SW 1271 (cell line): ENCODE measurements around the gene SMIM22.
A peak's percentile ranks its signal among the peaks of the same experiment; 100 is the strongest.

Experiments used
- DNase-seq, 2 experiments: peaks; one replicate each; lab custom pipeline; 2025; lab: John Stamatoyannopoulos, UW

SMIM22 gene, protein sequence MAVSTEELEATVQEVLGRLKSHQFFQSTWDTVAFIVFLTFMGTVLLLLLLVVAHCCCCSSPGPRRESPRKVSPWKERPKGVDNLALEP

DNA sequence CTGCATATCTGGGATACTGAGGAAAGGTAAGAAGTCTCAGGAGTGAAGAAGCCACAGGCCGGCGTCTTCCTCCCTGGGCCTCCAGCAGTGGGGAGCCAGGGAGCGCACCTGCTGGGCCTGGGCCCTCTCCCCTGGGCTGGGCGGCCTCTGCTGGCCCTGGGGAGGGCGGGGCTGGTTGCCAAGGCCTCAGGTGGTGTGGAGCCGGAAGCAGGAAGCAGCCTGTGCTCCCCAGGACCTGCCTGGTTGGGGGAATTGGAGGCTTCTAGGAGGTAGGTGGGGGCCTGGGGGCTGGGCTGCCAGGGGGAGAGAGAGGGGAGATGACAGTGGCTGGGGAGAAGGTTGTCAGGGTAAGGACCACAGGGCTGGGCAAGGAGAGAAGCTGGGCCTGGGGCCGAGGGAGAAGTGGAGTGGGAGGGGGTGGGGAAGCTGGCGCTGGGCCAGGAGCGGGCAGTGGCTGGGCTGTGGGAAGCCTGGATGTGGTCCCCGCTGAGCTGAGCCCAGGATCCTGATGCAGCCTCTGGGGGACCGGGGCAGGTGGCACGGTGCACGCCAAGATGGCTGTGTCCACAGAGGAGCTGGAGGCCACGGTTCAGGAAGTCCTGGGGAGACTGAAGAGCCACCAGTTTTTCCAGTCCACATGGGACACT, at the start of gene SMIM22:
SMIM22 (plus strand) TSS at position 189 of the 647 bp plus-strand sequence; CDS start at position 555, 366 bp downstream.
- no peak for DNase-seq

DNA sequence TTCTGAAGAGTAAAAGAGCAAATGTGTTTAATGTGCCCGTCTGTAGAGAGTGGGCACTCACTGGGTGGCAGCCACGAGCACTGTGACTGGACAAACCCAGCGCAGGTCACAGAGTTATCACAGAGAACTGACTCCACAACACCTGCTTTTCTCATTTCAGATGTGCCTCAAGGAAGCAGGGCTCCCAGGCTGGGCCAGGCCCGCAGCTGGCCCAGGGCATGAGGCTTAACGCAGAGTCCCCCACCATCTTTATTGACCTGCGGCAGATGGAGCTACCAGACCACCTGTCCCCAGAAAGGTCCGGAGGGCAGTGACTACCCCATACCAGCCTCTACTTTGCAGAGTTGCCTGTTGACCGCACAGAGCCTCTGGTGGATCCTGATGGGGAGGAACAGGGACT, 49.0 kb upstream of the SMIM22 start:
- no peak for DNase-seq

DNA sequence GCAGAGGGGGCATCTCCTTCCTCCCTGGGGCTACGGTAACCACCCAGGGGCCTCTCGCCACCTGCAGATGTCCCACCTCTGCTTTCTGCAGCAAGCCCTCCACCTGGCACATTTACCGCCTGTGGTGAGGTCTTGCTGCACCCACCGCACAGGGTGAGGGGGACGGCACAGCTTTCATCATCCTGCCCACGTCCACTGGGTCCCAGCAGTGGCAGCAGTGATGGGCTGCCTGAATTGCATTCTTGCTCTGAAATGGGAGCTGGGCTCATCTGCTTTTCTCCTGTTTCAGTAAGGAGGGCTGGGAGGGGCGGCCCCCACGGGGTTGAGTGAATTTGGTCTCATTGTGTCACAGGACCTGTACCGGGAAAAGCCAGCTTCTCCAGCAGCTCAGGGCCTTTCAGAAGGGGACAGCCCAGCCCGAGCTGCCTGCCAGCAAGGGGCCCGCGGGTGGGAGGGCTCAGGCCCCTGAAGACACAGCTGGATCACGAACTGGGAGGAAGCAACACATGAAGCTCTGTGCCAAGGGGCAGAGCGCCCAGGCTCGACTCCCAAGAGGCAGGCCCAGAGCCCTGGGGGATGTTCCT, 48.1 kb upstream of the SMIM22 start:
- DNase-seq = no peak

DNA sequence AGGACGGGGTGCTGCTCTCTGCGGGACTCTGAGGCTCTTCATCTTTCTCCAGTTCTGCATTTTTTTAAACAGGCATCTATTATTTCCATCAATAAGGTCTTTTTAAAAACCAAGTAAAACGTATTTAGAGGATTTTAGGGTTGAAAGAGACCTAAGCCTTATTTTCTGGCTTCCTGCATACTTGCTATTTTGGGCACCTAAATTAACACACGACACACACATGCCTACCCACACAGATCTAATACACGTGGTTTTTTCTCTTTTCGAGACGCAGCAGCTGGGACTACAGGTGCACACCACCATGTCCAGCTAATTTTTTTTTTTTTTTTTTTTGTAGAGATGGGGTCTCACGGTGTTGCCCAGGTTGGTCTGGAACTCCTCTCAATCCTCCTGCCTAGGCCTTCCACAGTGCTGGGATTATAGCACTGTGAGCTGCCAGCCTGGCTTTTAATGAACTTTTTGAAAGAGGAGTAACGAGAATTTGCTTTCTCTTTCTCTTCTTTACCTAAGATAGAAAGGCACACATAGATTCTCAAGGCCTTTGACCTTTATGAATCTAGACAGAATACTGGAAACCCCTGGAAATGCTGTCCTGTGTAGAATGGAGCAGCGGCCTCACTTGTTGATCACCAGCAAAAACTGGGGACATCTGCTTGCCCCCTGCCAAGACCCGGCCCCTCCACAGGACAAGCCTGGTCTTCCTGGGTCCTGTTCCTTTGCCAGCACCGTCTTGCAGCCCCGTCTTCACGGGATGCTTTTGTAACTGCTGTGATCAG, 47.1 kb upstream of the SMIM22 start:
- DNase-seq = no peak

DNA sequence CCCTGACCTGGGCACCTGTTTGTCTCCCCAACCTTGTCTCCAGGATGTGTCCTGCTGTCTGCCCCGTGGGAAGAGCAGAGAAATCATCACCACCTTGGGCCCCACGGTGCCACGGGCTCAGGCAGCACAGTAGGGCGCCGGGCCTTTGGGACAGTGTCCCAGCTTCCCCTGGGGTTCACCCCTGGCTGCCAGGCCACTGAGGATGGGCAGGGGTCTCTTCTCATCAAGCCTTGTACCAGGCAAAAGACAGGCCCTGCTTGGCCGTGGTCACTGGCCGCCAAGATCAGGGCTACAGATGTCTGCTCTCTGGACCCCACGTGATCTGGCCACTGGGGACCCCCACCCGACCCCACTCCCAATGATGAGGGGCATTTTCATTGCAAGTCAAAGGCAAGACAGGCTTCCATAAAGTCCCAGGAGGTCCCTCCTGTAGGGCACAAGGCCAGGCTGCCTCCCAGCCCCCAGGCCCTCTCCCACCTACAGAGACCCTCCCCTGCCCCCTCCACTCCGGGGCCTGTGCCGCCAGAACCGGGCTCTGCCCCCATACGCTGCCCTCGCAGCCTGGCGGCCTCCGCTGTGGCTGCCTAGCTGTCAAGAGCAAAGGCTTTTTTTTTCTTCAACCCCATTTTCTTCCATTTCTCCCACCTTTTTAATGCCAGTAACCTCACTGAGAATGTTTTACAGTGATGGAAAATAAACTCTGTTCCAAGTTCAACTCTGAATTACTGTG, 46.3 kb upstream of the SMIM22 start:
- DNase-seq = no peak

DNA sequence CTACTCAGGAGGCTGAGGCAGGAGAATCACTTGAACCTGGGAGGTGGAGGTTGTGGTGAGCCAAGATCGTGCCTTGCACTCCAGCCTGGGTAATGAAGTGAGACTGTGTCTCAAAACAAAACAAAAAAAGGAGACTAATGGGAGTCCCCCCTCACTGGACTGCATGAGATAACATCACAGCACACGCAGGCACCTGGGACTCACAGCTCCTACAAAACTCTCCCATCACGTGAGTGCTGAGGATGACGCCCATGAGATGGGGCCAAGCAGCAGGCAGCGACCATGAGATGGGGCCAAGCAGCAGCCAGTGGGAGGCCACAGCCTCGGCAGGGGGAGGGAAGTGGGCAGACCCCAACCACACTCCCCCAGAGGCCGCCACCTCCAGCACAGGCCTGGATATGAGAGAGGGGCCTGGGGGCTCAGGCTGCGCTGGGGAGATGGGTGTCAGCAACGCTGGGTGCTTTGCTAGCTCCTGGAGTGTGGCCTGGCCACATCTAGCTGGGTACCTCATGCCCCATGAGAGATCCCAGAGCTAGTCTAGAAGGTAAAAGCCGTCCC, 45.4 kb upstream of the SMIM22 start:
- no peak for DNase-seq

DNA sequence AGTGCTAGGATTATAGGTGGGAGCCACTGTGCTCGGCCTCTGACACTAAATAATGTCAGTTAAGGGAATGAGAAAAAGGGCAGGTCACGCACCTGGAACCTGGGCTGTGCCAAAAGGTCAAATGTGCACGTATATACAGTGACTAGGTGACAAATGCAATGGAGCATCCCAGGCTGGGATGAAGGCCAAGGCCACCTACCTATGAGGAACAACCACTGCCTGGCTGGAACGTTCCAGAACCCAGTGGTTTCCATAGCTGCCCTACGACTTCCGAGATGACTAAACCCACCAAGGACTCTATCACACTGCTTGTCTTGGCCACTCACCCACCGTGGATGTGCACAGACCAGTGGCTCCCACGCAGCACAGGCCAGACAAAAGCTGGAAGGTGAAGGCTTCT, 44.3 kb upstream of the SMIM22 start:
- no peak for DNase-seq

DNA sequence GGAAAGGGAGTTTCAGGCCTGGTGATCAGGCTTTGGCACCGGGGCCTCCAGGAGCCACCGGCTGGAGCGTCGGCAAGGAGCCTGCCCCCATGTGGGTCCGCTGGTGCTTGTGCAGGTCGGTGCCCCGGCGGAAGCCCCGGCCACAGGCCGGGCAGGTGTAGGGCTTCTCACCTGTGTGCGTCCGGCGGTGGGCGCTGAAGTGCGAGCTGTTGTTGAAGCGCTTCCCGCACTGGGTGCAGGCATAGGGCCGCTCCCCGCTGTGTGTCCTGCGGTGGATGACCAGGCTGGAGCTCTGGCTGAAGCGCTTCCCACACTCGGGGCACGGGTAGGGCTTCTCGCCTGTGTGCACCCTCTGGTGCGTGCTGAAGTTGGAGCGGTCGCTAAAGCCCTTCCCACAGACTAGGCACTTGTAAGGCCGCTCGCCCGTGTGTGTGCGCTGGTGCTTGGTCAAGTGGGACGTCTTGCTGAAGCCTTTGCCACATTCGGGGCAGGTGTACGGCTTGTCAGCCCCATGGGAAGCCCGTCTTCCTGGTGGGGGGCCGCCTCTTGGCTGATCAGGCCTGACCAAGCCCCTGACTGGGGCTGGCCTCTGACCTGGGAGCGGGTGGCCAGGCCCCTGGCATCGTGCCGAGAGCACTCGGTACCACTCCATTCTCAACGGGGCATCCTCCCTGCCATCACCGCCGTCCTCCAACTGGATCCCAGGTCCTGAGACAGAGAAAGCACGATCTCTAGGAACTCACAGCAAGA, 42.6 kb upstream of the SMIM22 start:
- DNase-seq = no peak

DNA sequence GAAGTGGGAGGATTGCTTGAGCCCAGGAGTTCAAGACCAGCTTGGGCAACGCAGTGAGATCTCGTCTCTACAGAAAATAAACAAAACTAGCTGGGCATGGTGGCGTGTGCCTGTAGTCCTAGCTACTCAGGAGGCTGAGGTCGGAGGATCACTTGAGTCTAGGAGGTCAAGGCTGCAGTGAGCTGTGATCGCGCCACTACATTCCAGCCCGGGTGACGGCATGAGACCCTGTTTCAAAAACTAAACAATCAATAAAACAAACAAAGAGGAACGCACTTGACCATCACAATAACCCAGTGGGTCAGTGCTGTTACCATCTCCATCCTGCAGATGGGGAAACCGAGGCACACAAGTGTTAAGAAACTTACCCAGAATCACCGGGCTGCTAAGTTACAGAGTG, 41.9 kb upstream of the SMIM22 start:
- no peak for DNase-seq

DNA sequence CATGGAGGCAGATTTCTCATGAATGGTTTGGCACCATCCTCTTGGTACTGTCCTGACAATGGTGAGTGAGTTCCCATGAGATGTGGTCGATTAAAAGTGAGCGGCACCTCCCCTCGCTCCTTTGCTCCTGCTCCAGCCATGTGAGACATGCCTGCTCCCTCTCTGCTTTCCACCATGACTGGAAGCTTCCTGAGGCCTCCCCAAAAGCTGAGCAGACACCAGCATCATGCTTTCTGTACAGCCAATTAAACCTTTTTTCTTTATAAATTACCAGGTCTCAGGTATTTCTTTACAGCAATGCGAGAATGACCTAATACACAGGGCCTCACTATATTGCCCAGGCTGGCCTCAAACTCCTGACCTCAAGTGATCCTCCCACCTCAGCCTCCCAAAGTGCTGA, 40.3 kb upstream of the SMIM22 start:
- no peak for DNase-seq

DNA sequence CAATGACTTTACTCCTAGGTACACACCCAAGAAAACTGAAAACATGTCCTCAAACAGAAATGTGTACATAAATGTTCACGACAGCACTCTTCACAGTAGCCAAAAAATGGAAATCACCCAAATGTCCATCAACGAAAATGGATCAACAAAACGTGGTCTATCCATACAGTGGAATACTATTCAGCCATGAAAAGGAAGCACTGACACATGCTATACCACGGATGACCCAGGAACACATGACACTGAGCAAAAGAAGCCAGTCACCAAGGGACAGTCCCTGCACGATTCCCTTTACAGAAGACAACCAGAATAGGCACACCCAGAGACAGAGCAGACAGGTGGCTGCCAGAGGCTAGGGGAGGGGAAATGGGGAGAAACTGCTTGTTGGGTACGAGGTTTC, 39.5 kb upstream of the SMIM22 start:
- DNase-seq = no peak

DNA sequence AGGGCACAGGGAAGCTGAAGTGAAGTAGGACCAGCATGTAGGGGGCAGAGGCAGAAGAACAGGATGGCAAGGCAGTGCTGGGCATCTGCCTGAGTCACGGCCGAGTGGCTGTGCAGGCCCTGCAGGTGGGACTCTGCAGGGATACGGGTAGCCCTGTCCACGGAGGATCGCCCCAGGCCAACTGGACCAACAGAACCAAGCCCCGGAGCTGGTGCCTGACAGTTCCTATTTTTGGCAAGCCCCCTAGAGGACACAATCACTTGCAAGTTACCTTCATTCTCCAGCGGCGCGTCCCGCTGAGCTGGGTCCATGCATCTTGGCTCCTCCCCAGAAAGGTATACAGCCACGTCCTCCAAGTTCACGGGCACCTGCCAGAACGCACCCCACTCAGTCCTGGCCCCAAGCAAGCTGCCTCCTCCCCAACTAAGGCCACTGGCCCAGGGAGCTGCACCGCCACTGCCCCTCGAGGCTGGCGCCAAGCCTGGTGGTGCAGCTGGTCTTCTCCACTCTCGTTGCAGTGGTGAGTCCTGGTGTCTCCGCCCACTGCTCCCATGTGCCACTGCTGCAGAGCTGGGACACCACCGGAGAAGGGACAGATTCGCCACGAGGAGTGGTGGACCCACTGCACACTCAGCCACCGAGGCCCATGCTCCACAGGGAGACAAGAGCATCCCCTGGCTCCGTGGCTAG, 34.8 kb upstream of the SMIM22 start:
- DNase-seq = no peak

DNA sequence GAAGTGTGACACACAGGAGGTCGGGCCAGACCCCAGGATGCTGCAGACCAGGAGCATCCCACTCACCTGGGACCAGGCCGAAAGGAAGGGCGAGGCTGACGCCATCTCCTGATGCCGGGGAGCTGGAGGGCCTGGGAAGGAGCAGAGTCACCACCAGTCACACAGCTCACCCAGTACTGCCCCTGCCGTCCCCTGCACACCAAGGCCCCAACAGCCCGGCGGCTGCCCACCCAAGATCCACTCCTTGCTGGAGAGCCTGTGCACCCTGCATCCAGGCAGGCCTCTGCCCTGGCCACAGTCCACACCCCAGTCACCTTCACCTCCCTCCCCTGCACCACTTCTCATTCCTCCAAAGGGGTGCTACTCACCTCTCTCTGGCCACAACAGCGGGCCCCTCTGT, 33.0 kb upstream of the SMIM22 start:
- DNase-seq = no peak

DNA sequence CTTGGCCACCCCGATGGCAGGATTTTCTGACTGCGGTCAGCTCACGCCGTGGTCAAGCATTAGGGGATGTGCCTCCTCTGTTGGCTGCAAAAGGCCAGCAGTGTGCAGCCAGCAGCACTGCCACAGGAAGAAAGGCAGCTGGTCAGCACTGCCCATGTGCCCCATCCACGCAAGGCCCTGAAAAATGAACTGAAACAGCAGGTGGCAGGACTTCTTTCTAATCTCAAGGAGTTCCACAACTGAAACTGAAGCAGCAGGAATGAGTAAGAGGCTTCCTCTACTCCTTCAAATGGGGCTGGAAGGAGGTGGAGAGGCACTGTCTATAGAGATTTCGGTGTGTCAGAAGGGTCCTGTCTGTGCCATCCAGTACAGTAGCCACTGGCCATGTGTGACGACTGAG, 31.4 kb upstream of the SMIM22 start:
- no peak for DNase-seq

DNA sequence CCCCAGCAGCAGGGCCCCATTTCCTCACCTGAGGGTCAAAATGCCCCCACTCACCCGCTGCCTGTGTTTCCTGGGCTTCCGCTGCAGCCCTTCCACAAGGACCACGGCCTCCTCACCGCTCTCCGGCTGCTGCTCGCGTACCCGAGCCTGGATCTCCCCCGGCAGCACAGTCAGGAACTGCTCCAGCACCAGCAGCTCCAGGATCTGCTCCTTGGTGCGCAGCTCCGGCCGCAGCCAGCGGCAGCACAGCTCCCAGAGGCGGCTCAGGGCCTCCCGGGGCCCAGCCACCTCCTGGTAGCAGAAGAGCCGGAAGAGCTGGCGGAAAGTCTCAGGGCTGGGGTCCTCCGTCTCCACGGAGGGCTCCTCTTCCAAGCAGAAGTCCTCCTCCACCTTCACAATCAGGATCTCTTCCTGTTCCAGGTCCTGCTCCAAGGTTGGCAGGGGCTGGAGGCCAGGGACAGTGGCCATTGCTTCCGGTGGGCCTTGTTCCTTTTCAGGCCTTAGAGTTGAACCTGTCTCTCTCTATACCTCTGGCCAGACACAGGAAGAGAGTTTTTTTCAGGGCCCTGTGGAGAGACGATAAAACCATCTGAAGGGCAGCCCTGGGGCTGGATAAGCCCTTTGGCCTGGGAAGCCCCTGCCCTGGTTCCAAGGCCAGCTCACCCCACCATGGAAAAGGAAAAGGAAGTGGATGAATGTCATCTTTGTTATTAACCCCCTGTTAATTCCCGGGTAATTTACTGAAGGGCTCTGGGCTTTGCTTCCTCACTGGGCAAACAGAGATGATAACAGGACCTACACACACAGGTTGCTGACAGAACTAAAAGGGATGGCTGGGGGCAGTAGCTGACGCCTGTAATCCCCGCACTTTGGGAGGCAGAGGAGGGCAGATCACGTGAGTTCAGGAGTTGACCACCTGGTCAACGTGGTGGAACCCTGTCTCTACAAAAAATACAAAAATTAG, 29.4 kb upstream of the SMIM22 start:
- DNase-seq = no peak

DNA sequence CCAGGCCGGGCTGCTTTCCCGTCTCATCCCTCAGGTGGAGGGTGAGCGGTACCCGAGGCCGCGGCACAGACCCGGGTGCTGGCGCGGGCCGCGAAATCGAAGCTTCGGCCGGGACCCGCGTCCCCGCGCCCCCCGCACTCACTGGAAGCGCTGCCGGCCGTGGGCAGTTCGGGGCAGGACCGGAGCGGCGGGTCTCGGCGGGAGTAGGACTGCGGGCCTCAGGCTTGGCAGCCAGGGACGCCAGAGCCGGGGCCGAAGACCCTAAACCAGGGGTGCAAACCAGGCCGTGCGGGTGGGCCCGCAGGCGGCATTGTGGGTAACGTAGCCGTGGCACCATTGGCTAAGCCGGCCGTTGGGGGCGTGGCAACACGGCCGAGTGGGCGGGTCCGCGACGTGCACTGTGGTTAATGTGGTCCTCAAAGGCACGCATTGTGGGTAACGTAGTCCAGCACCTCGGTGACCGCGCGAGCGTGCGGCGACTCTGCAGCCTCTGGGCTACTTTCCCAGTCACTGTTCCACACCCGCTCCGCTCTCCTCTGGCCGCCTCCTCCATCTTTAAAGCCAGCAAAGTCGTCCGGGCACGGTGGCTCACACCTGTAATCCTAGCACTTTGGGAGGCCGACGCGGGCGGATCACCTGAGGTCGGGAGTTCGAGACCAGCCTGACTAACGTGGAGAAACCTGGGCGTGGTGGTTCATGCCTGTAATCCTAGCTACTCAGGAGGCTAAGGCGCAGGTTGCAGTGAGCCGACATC, 28.1 kb upstream of the SMIM22 start, which contains the start of gene ZNF500:
ZNF500 (minus strand) TSS at position 288 of the 754 bp plus-strand sequence. CDS start 1,184 bp downstream, outside the sequence.
- peak; percentile 58 to 86 for DNase-seq

DNA sequence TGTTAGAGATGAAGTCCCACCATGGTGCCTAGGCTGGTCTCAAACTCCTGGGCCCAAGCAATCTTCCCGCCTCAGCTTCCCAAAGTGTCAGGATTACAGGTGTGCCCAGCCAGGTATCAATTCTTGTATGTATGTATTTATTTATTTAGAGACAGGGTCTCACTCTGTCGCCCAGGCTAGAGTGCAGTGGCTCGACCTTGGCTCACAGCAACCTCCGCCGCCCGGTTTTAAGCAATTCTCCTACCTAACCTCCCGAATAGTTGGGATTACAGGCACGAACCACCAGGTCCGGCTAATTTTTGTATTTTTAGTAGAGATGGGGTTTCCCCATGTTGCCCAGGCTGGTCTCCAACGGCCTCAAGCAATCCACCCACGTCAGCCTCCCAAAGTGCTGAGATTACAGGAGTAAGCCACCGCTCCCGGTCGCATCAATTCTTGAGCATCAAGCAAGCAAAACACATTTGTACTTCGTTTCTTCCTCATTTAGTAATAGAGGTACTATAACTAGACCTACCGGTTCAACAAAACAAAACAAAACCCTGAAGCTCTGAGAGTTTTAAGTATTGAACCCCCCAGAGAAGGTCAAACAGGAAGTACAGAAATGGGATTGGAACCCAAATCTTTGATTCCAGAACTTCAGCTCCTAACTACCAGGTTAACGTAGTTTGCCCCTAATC, 27.2 kb upstream of the SMIM22 start:
- no peak for DNase-seq
